ENCODE measurements around the gene CCDC87. TPM values are rescaled to one million over a fixed set of nuclear protein-coding genes. Genes with fewer than 3 reads are reported as not detected.
"Not testable (repeated sequence)": the region's sequence is repeated elsewhere in the genome, so short reads cannot be mapped to it uniquely, and the experiment has no call there.

The CCDC87 gene
- total and polyA plus RNA-seq, 7 donors: 0.14 to 0.71 (median 0.22) TPM; not detected in 3

- no peak for TF ChIP-seq EP300 (IDR thresholded peaks at IDR 0.05)
- no peak for TF ChIP-seq POLR2A (IDR thresholded peaks at IDR 0.05)
- TF ChIP-seq, protein P1, sequence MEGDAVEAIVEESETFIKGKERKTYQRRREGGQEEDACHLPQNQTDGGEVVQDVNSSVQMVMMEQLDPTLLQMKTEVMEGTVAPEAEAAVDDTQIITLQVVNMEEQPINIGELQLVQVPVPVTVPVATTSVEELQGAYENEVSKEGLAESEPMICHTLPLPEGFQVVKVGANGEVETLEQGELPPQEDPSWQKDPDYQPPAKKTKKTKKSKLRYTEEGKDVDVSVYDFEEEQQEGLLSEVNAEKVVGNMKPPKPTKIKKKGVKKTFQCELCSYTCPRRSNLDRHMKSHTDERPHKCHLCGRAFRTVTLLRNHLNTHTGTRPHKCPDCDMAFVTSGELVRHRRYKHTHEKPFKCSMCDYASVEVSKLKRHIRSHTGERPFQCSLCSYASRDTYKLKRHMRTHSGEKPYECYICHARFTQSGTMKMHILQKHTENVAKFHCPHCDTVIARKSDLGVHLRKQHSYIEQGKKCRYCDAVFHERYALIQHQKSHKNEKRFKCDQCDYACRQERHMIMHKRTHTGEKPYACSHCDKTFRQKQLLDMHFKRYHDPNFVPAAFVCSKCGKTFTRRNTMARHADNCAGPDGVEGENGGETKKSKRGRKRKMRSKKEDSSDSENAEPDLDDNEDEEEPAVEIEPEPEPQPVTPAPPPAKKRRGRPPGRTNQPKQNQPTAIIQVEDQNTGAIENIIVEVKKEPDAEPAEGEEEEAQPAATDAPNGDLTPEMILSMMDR (IDR thresholded peaks at IDR 0.05): no peak
- TF ChIP-seq POLR2AphosphoS5 (IDR thresholded peaks at IDR 0.05): no peak
- intact Hi-C loops (cut with DNase I): no loop called here
- 67 to 71% methylated on average over 4 of the region's 4 CpGs for WGBS, 2 donors
- no peak for DNase-seq
- no peaks in the 10 kb centered on the region for H3K27me3 ChIP-seq
- H3K27ac ChIP-seq: peak overlapping the region in 1 of 4 donors; percentile 88
- no peak overlapping the region for H3K4me3 ChIP-seq
- peaks cover 0 to 22% (median 20%) of the 10 kb centered on the region in 4 donors for H3K4me1 ChIP-seq
- H3K36me3 ChIP-seq: peaks cover 5 to 14% (median 11%) of the 10 kb centered on the region in 4 donors
- no peaks in the 10 kb centered on the region for H3K9me3 ChIP-seq
These were observed 17.1 kb upstream of the CCDC87 start for GRCh38 chr11:66609721-66610617.

GRCh38 chr11:66607126-66607834 lies 14.4 kb upstream of the CCDC87 start:
- intact Hi-C loops (cut with DNase I): no loop called here

DNA sequence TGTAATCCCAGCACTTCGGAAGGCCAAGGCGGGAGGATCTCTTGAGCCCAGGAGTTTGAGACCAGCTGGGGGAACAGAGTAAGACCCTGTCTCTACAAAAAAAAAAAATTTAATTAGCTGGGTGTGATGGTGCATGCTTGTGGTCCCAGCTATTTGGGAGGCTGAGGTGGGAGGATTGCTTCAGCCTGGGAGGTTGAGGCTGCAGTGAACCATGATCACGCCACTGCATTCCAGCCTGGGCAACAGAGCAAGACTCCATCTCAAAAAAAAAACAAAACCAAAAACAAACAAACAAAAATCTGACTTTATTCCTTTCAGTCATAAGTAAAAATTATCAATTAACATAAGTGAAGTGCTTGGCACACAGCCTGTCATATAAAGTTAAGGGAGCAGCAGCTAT lies 13.7 kb upstream of the CCDC87 start:
- peaks cover 0 to 32% (median 29%) of the 10 kb centered on the region in 4 donors for H3K4me1 ChIP-seq
- H3K27me3 ChIP-seq; H3K4me3 ChIP-seq; intact Hi-C loops (cut with DNase I); DNase-seq; H3K9me3 ChIP-seq: not testable (repeated sequence)
- 85 to 93% methylated on average over 3 of the region's 3 CpGs for WGBS, 2 donors
- H3K27ac ChIP-seq: peak overlapping the region; percentile 82 to 88 (median 88)
- peaks cover 6 to 38% (median 18%) of the 10 kb centered on the region in 4 donors for H3K36me3 ChIP-seq

More at GRCh38 chr11:66607126-66607834, 14.4 kb upstream of the CCDC87 start:
- peaks cover 6 to 35% (median 18%) of the 10 kb centered on the region in 4 donors for H3K36me3 ChIP-seq
- H3K4me1 ChIP-seq: peaks cover 0 to 25% (median 23%) of the 10 kb centered on the region in 4 donors
- TF ChIP-seq POLR2A (IDR thresholded peaks at IDR 0.05) (no peak), POLR2AphosphoS5 (IDR thresholded peaks at IDR 0.05) (peak; percentile 12 to 63 (median 49))
- TF ChIP-seq, protein P1 (IDR thresholded peaks at IDR 0.05): no peak
- H3K4me3 ChIP-seq: peak overlapping the region in 1 of 4 donors; percentile 1
- H3K27ac ChIP-seq: peak overlapping the region; percentile 82 to 88 (median 88)
- H3K27me3 ChIP-seq: no peaks in the 10 kb centered on the region
- 14 to 51% methylated on average over 8 of the region's 8 CpGs for WGBS, 2 donors
- DNase-seq: peak; percentile 96
- no peaks in the 10 kb centered on the region for H3K9me3 ChIP-seq

GRCh38 chr11:66604155-66604554 lies 11.3 kb upstream of the CCDC87 start:
- no peak for TF ChIP-seq POLR2A (IDR thresholded peaks at IDR 0.05)
- TF ChIP-seq, protein P1 (IDR thresholded peaks at IDR 0.05): no peak
- no peak for TF ChIP-seq EP300 (IDR thresholded peaks at IDR 0.05)
- TF ChIP-seq POLR2AphosphoS5 (IDR thresholded peaks at IDR 0.05): no peak
- no peaks in the 10 kb centered on the region for H3K9me3 ChIP-seq
- H3K4me1 ChIP-seq: peaks cover 0 to 32% (median 29%) of the 10 kb centered on the region in 4 donors
- peaks cover 11 to 56% (median 26%) of the 10 kb centered on the region in 4 donors for H3K36me3 ChIP-seq
- intact Hi-C loops (cut with DNase I): no loop called here
- no peak overlapping the region for H3K4me3 ChIP-seq
- H3K27ac ChIP-seq: no peak overlapping the region
- no peak for DNase-seq
- H3K27me3 ChIP-seq: no peaks in the 10 kb centered on the region
- 81 to 85% methylated on average over 5 of the region's 5 CpGs for WGBS, 2 donors

GRCh38 chr11:66603072-66603471 lies 10.2 kb upstream of the CCDC87 start:
- Histone ChIP-seq H3K27ac (peak overlapping the region in 1 of 4 donors; percentile 35), H3K4me3 (no peak overlapping the region), H3K36me3 (peaks cover 11 to 59% (median 27%) of the 10 kb centered on the region in 4 donors), H3K9me3 (no peaks in the 10 kb centered on the region), H3K4me1 (peaks cover 0 to 27% (median 25%) of the 10 kb centered on the region in 4 donors), H3K27me3 (no peaks in the 10 kb centered on the region)
- DNase-seq: no peak
- WGBS, 2 donors: 95 to 96% methylated on average over 6 of the region's 6 CpGs
- intact Hi-C loops (cut with DNase I): no loop called here
- TF ChIP-seq POLR2A (IDR thresholded peaks at IDR 0.05) (no peak), POLR2AphosphoS5 (IDR thresholded peaks at IDR 0.05) (no peak), EP300 (IDR thresholded peaks at IDR 0.05) (no peak)
- TF ChIP-seq, protein P1 (IDR thresholded peaks at IDR 0.05): no peak

Data from sigmoid colon (tissue), 7 donors.